GM18499 (cell line): ENCODE measurements around the gene MCF2L2.
"Not testable (repeated sequence)": the region's sequence is repeated elsewhere in the genome, so short reads cannot be mapped to it uniquely, and the experiment has no call there.

ENCODE experiments used
- ATAC-seq: cut with Tn5 transposase; IDR thresholded peaks from one replicate; pipeline ENCODE4 v1.9.1; 2021; ENCODE audit warnings: moderate number of reproducible peaks; ENCODE audit not compliant: insufficient read depth, unreplicated experiment

MCF2L2 gene

GRCh38 chr3:183252973-183253527, 175.4 kb downstream of the MCF2L2 start, which contains the start of gene B3GNT5:
TSS of gene B3GNT5 (plus strand) at chr3:183253253. CDS start at chr3:183269799, 16,546 bp downstream.
- no peak for ATAC-seq

DNA sequence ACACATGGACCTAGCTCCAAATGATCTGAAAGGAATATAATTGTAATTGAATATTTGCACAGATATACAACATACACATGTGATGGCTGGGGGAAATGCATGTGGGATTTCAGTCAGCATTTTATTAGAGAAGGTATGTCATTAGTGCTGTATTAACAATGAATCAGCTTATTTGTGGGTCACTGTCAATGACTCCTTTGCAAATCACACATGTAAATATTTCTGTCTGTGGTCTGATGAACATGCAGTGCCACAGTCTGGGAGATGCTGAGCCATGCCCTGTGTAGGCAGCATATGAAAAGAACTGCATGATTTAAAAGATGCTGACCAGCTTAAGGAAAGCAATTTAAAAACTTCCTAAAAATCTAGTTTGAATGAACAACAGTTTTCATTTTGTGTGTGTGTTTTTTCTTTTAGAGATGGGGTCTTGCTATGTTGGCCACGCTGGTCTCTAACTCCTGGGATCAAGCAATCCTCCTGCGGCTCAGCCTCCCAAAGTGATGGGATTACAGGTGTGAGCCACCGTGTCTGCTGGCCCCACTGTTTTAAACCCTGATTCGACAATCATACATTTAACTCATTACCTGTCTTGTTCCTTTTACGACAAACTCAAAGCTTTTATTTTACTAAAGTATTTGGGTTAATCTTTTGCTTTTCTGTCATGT, 176.2 kb downstream of the MCF2L2 start:
- no peak for ATAC-seq

DNA sequence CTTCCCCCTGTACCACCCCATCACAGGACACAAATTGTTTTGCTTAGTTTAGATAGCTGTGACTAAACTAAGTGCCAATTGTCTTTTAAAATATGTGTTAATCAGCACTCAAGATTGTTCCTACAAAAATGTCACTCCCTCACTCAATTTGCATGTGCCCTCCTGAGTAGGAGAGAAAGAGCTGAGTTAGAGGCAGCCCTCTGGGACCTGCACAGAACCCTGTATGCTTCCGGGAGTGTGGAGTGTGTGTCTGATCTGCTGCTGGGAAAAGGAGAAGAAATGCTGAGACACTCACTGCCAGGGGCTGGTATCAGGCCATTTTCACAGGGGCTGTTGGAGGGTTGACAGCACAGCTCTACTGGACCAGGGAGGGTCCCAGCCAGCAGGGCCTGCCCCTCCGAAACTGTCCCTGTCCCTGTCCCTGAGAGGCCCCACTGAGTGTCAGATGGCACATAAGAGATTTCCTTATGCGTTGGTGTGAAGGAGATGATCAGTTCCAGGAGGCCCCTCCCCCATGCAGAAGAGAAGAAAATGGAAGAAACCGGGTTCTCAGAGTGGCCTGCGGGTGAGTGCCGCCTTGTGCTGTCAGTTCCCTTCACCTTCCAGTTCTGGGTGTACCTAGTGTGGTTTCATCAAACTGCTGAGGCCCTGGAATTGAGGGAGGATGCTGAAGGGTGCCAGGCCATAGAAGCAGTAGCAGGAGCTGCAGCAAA, 179.3 kb downstream of the MCF2L2 start:
- no peak for ATAC-seq

GRCh38 chr3:183247011-183247589, 181.3 kb downstream of the MCF2L2 start:
- no peak for ATAC-seq

DNA sequence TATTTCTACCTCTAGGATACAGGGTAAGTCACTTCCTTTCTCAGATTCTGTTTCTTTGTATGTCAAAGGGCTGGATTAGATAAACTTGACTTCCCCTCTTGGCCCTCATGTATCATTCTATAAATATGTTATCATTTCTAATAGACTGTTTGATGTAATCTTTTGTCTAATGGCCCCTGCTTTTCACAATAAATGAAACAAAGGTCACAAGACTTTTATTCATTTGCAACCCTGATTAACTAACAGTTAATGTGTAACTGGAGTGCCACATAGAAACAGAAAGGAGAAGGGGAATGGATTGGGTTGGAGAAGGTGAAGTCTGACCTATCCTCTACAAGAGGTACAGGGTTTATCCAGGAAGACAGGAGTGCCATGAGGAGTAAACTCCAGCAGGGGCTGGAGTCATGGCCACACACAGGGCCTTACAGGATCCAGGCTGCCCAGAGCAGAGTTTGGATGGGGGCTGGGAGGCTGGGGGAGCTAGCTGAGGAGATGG, 183.4 kb downstream of the MCF2L2 start:
- ATAC-seq, result no peak

- ATAC-seq, result no peak
Measured at GRCh38 chr3:183244219-183244618, 184.2 kb downstream of the MCF2L2 start.

DNA sequence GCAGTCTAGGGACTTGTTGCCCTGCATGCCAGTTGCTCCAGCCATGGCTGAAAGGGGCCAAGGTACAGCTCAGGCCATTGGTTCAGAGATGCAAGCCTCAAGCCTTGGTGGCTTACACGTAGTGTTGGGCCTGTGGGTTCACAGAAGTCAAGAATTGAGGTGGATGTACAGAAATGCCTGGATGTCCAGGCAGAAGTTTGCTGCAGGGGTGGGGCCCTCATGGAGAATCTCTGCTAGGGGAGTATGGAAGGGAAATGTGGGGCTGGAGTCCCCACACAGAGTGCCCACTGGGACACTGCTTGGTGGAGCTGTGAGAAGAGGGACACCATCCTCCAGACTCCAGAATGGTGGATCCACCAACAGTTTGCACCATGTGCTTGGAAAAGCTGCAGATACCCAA, 186.0 kb downstream of the MCF2L2 start:
- no peak for ATAC-seq

- ATAC-seq, result no peak
Measured at GRCh38 chr3:183239046-183239445, 189.4 kb downstream of the MCF2L2 start.

- ATAC-seq, result no peak
Measured at GRCh38 chr3:183233966-183234365, 194.5 kb downstream of the MCF2L2 start.

DNA sequence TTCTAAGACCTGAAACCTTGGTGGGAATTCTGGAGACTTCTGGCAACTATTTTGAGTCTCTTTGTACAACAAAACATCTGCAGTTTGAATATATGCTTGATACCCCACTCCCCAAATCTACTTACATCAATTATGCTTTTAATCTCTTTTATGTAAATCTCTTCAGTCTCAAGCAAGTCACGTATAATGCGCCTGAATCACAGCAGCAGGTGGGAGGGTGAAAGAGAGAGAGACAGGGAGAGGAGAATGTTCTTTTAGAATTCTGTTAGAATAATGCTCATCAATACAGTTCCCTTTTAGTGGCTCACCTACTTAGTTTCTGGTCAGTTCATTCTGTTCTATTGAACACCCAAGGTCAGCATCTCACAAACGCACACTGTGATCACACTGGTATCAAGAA, 197.6 kb downstream of the MCF2L2 start:
- no peak for ATAC-seq

GRCh38 chr3:183230251-183230650, 198.2 kb downstream of the MCF2L2 start:
- not testable (repeated sequence) for ATAC-seq

GRCh38 chr3:183229178-183229577, 199.2 kb downstream of the MCF2L2 start:
- ATAC-seq, result no peak

- ATAC-seq, result no peak
Measured at GRCh38 chr3:183227586-183227985, 200.8 kb downstream of the MCF2L2 start.

DNA sequence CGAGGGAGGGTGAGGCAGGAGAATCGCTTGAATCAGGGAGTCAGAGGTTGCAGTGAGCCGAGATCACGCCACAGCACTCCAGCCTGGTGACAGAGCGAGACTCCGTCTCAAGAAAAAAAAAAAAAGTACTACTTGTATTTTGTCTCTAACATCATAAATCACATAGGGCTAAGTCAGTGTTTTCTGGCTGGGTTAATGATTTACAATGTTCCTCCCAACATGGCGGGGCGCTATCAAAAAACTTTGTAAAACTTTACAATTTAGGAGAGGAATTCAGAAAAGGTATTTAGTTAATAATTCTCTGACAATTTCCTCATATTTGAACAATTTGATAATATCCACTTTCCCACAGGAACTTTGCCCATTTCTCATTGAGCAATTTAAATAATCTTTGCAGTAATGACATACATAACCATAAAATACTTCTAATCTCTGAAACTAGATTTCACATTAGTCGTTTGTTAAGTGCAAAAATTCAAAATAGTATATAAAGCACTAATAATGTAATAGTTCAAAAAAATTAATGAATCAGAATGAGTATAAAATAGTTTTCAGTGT, 202.0 kb downstream of the MCF2L2 start:
- no peak for ATAC-seq

- no peak for ATAC-seq
Measured at GRCh38 chr3:183224180-183224970, 204.0 kb downstream of the MCF2L2 start.

DNA sequence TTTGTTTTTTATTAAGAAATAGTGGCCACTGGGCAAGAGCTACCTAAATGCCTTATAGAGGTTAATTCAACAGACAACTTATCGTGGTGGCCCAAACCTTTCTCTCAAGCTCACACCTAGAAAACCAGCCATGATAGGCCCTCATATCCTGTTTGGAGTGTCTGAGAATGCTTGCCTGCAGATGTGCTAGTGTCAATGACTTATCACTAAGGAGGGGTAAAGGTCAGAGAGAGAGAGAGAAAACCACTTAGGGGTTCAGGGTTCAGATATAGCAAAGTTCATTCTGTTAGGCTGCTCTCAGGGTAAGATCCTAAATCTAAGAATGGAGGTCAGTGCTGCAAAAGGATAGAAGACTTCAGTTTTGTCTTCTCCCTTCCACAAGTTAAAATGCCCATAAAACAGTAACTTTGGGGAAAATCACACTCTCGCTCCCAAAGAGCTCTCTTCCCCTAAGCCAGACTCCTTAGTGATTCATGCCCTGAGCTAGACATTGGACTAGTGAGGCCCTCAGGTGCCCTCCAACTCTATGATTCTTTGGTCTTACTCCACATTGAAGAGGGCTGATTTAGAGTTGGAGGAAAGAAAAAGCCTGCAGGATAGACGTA, 205.7 kb downstream of the MCF2L2 start:
- ATAC-seq, result no peak

- ATAC-seq, result no peak
Measured at GRCh38 chr3:183220828-183221227, 207.6 kb downstream of the MCF2L2 start.

- no peak for ATAC-seq
Measured at GRCh38 chr3:183218826-183219225, 209.6 kb downstream of the MCF2L2 start.

GRCh38 chr3:183217548-183218332, 210.7 kb downstream of the MCF2L2 start:
- ATAC-seq, result no peak
